ENCODE results near the gene ARAP1.

DNA sequence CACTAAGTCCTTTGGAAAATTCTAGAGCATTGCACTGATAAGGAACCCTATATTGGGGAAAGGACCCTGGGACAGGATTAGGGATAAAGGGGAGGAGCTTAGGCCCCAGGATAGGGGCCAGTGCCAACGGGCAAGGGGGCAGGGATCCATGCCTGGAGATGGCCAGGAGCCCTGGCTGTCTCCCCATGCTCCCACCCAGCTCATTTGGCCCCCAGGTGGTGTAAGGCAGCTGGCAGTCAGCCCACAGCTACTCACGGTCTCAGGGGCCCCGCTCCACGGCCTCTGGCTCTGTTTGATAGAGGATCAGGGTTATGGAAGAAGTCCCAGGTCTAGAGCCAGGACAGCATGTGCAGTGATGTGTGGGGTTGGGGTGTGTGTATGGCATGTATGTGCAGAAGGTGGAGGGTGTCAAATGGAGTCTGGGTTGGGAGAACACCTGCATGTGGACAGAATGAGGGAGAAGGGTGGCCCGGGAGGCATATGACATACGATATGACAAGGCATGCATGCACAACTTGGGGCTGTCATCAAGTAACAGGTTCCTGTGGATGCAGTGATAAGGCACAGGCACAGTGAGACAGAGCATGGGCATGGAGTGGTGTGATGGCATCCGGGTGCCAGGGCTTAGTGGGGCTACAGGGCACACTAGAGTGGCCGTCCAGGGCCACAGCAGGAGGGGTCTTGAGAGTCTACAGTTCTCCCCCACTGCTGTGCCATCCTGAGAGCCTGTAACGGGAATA is 59.5 kb downstream of the ARAP1 start:
- TF ChIP-seq, protein P1, sequence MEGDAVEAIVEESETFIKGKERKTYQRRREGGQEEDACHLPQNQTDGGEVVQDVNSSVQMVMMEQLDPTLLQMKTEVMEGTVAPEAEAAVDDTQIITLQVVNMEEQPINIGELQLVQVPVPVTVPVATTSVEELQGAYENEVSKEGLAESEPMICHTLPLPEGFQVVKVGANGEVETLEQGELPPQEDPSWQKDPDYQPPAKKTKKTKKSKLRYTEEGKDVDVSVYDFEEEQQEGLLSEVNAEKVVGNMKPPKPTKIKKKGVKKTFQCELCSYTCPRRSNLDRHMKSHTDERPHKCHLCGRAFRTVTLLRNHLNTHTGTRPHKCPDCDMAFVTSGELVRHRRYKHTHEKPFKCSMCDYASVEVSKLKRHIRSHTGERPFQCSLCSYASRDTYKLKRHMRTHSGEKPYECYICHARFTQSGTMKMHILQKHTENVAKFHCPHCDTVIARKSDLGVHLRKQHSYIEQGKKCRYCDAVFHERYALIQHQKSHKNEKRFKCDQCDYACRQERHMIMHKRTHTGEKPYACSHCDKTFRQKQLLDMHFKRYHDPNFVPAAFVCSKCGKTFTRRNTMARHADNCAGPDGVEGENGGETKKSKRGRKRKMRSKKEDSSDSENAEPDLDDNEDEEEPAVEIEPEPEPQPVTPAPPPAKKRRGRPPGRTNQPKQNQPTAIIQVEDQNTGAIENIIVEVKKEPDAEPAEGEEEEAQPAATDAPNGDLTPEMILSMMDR (IDR thresholded peaks at IDR 0.05), result no peak
- TF ChIP-seq POLR2AphosphoS5 (IDR thresholded peaks at IDR 0.05), result no peak

All from suprapubic skin (tissue), 3 donors.